GM21825 (cell line): ENCODE data around the gene KDM6B.
"Not testable (repeated sequence)": the region's sequence is repeated elsewhere in the genome, so short reads cannot be mapped to it uniquely, and the experiment has no call there.

Experiments used
- ATAC-seq: cut with Tn5 transposase; IDR thresholded peaks from one replicate; pipeline ENCODE4 v1.9.1; 2021; ENCODE audit warnings: mild to moderate bottlenecking, moderate library complexity; ENCODE audit not compliant: unreplicated experiment

KDM6B gene

DNA sequence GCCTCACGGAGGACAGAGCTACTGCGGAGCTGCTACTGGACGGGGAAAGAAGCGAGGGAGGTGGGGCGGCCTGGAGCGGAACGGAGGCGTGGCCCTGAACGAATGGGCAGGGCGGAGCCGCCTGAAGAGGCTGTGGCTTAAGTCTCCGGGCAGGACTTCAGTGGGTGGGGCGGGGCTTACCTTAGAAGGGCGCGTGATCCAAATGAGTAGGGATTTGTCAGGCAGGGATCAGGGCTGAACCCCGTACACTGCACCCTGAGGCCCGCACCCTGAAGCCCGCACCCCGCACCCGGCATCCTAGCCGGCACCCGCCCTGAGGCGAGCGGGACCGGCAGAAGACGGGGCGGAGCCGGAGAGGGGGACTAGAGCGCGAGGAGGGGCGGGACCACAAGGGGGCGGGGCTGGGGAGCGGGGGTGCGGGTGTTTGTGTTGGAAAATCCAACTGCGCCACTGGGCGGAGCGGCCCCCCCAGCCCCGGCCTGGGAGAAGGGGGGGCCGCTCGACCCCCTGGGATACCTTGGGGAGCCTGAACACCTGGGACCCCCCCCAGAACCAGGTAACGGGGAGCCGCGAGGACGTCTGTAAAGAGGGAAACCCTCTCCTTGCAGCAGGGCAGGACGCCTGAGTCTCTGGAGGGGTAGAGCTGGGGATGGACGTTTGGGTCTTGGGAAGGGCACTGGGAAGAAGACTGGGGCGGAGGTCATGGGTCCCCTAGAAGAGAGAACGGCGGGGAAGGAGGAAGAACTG, at the start of gene KDM6B:
Gene KDM6B, plus strand, starts transcription at position 423 of the 747 bp plus-strand sequence. CDS start 11,338 bp downstream, outside the sequence.
- peak; percentile 31 for ATAC-seq

GRCh38 chr17:7786866-7787265, 47.2 kb upstream of the KDM6B start:
- ATAC-seq = no peak

DNA sequence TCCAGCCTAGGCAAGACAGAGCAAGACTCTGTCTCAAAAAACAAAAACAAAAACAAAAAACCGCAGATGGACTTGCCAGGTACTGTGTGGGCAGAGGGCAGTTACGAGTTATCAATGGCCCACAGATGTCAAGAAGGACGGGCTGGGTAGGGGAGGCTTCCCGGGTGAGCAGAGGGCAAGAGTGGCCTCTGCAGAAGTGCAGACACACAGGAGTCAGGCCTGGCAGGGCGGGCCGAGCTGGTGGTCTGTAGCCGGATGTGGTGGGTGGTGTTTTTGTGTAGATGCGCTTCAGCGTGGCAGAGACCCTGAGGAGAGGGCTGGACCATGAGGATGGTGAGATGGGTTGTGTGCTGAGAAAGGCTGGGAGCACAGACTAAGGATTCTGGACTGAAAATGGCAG, 44.9 kb upstream of the KDM6B start:
- ATAC-seq = no peak

GRCh38 chr17:7790150-7790549, 43.9 kb upstream of the KDM6B start:
- ATAC-seq = no peak

DNA sequence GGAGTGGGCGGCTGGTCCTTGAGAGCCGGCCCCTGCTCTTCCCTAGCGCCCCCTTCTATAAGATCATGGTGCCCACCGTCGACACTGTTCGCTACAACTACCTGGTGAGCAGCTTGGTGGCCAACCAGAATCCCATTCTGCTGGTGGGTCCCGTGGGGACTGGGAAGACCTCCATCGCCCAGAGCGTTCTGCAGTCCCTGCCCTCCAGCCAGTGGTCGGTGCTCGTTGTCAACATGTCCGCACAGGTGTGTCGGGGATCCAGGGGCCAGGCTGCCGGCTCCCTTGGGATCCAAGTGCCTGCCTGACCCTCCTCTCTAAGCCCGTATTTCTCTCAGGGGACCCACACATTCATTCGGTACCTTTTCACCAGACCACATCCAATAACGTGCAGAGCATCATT, 41.4 kb upstream of the KDM6B start:
- ATAC-seq = no peak

- ATAC-seq = no peak
Measured at GRCh38 chr17:7794075-7794663, 39.8 kb upstream of the KDM6B start.

GRCh38 chr17:7797976-7798375, 36.0 kb upstream of the KDM6B start:
- no peak for ATAC-seq

GRCh38 chr17:7798839-7799238, 35.2 kb upstream of the KDM6B start:
- no peak for ATAC-seq

DNA sequence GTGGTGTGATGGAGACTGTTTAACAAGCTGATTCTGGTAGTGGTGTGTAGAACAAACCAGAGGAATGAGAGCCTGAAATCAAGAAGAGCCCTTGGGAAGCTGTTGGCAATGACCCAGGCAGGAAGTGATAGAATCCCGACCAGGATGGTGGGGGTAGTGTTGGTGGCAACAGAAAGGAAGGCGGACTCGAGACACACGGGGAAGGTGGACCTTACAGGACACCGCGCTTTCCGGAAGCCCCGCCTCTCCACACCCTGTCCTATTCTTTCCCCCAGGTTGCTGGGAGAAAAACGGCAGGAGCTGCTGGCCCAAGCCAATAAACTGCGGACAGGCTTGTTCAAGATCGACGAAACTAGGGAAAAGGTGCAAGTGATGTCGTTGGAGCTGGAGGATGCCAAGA, 30.0 kb upstream of the KDM6B start:
- no peak for ATAC-seq

GRCh38 chr17:7806587-7806986, 27.4 kb upstream of the KDM6B start:
- ATAC-seq = no peak

DNA sequence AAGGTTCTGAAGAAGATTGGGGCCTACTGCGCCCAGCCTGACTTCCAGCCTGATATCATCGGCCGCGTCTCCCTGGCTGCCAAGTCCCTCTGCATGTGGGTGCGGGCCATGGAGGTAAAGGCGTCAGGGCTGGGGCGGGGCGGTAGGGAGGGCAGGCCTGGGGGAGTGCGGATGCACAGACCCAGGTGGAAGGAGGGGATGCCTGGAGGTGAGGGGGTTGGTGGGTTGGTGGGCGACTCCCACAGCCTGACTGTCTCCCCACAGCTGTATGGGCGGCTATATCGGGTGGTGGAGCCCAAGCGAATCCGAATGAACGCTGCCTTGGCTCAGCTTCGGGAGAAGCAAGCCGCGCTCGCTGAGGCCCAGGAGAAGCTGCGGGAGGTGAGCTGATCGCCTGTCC, 26.8 kb upstream of the KDM6B start:
- ATAC-seq = no peak

DNA sequence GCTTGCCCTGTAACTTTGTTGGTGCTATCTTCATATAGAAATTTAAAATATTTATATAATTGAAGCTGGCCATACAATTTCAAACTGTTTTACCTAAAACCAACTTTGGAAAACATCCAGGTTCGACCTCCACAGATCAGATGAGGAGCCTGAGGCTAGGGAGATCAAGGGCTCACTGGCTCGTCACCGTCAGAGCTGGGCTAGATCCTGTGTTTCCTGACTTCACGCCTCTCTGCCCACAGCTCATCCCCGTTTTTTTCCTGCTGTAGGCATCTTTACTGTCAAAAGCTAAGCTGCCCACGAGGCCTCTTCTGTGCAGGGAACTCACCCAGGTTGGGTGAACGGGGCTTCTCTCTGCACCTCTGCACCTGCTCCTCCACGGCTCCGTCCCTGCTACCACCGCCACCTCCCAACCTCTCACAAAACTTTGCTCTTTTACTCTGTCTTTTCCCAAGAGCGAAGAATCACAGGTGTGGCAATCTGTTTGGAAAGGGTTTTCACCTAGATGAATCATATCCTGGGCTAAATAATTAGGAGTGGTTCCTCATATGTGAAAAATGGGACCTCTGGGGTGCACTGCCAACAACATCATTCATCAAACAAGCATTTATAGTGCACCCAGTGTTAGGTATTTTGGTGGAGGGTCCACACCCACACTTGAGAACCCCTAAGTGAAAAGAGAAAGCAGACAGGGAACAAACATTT, 24.8 kb upstream of the KDM6B start:
- no peak for ATAC-seq

DNA sequence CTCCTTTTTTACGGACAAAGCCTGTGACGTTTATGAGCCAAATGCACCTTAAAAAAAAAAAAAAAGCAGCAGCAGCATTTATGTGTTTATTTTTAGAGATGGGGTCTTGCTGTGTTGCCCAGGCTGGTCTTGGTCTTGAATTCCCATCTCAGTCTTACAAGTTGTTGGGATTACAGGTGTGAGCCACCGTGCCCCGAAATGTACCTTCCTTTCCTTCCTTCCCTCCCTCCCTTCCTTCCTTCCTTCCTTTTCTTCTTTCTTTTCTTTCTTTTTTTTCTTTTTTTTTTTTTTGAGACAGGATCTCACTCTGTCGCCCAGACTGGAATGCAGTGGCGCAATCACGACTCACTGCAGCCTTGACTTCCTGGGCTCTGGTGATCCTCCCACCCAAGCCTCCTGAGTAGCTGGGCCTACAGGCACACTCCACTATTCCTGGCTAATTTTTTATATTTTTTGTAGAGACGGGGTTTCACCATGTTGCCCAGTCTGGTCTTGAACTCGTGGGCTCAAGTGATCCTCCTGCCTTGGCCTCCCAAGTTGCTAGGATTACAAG, 24.1 kb upstream of the KDM6B start:
- ATAC-seq = not testable (repeated sequence)

- ATAC-seq = no peak
Measured at GRCh38 chr17:7811251-7811650, 22.8 kb upstream of the KDM6B start.

- no peak for ATAC-seq
Measured at GRCh38 chr17:7814969-7815368, 19.0 kb upstream of the KDM6B start.

GRCh38 chr17:7816926-7817642, 16.9 kb upstream of the KDM6B start:
- ATAC-seq = no peak

DNA sequence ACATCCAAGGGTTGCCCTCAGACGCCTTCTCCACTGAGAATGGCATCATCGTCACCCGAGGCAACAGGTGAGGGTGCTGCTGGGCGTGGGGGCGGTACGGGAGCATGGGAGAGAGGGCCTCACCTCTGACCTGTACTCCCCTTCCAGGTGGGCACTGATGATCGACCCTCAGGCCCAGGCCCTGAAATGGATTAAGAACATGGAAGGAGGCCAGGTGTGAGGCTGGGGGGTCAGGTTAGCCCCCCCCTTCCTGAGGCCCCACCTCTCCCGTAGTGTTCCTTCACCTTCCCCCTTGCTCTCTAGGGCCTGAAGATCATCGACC, 16.4 kb upstream of the KDM6B start:
- no peak for ATAC-seq

DNA sequence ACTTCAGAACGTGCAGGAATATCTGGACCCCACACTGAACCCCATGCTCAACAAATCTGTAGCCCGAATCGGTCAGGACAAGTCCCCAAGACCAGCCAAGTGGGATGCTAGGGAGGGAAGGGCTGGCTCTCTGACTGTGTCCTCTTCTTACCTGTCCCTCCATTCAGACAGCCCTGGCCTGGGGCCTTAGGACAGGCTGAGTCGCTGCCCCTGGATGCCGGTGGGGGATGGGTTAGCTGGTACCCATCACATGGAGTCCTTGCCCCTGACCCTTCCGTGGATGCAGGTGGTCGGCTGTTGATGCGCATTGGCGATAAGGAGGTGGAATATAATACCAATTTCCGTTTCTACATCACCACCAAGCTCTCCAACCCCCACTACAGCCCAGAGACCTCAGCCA, 16.0 kb upstream of the KDM6B start:
- ATAC-seq = no peak

DNA sequence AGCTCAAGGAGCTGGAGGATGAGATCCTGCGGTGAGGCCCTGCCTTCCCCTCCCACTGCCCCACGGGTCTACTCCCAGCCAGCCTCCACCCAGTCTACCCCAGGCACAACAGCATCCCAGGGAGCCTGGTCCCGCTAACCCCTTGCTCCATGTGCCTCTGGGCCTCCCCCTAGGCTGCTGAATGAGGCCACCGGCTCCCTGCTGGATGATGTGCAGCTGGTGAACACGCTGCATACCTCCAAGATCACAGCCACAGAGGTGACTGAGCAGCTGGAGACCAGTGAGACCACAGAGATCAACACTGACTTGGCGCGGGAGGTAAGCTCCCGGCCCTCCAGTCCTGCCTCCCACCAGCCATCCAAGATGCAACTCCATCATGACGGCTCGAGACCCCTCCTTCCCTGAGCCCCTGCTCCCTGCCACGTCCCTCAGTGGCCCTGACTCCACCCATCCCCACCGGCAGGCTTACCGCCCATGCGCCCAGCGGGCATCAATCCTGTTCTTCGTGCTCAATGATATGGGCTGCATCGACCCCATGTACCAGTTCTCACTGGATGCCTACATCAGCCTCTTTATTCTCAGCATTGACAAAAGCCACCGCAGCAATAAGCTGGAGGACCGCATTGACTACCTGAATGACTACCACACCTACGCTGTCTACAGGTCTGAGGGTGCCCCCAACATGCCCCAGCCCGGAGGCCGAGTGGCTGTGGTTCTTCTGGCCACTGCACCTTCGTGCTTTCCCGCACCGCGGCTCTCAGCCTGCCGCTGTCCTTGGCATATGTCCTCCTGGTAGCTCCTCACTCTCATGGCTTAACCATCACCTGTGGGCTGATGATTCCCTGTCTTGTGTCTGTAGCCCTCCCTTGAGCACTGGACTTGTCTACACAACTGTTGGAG, 15.0 kb upstream of the KDM6B start:
- ATAC-seq = no peak

- ATAC-seq = no peak
Measured at GRCh38 chr17:7820231-7820630, 13.8 kb upstream of the KDM6B start.
